GM12864 (cell line): ENCODE measurements around the gene RHOU.

ENCODE experiments used
- DNase-seq: peaks from one replicate; pipeline ENCODE4 v3.0.0-alpha.2; 2011; ENCODE audit warnings: low read depth
- H3K4me3 ChIP-seq: 2 replicates; pipeline ENCODE4 v1.5.1; 2011; ENCODE audit warnings: mild to moderate bottlenecking, low read depth, low read length, control low read depth
- TF ChIP-seq, protein P1 (sequence below): IDR thresholded peaks from 2 replicates; pipeline ENCODE4 v1.5.1; 2011; ENCODE audit warnings: low read depth, mild to moderate bottlenecking, moderate library complexity, low read length, control low read depth, inconsistent platforms; ENCODE audit errors: missing control alignments

The RHOU gene

DNA sequence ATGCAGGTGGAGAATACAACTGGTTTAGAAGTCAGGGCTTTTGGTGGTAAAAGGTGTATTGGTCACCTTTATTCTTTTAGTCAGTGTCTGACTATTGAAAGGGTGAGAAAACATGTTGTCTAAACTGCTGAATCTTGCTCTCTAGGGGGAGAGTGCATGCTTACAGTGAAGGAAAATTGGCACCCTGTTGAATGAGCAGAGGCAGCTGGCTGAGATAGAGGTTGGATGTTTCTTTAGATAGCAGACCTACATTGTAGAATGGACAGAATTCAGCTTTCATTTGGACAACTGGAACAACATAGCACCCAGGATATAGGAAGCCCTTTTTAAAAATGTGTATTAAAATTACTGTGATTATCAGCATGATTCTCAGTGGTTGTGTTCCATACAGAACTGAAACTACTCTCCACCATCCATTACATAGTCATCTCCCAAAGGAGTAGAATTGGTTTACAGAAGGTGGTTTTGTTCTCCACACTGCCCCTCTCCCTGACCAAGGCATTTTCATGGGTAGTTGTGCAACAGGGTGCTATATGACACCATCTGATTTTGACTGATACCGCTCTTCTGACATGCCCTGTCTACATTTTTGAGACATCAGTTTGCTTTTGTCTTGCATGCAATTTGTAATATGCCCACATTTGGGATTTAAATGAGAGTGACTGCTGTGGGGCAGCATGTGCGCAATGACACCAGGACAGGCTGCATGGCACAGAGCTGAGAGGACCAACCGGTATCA is 16.2 kb downstream of the RHOU start:
- TF ChIP-seq, protein P1, sequence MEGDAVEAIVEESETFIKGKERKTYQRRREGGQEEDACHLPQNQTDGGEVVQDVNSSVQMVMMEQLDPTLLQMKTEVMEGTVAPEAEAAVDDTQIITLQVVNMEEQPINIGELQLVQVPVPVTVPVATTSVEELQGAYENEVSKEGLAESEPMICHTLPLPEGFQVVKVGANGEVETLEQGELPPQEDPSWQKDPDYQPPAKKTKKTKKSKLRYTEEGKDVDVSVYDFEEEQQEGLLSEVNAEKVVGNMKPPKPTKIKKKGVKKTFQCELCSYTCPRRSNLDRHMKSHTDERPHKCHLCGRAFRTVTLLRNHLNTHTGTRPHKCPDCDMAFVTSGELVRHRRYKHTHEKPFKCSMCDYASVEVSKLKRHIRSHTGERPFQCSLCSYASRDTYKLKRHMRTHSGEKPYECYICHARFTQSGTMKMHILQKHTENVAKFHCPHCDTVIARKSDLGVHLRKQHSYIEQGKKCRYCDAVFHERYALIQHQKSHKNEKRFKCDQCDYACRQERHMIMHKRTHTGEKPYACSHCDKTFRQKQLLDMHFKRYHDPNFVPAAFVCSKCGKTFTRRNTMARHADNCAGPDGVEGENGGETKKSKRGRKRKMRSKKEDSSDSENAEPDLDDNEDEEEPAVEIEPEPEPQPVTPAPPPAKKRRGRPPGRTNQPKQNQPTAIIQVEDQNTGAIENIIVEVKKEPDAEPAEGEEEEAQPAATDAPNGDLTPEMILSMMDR, result no peak
- no peak overlapping the region for H3K4me3 ChIP-seq
- no peak for DNase-seq

DNA sequence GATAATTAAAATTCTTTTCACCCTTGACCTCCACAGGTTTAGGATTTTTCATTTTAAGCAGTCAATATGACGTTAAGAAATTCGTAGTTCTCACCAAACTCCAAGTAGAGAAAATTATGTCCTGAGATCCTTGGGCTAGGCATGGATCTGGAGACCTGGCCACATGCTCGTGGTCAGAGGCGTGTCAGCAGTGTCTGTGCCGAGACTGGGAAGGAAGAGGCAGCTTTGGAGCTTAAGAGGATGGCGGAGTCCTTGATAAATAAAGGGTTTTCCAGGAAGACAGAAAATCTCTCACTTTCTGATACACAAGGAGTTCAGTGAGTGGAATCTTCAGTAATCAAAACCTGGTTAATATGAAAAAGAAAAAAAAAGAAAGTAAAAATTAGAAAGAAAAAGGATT is 17.0 kb downstream of the RHOU start:
- TF ChIP-seq, protein P1, result no peak
- no peak for DNase-seq
- no peak overlapping the region for H3K4me3 ChIP-seq

DNA sequence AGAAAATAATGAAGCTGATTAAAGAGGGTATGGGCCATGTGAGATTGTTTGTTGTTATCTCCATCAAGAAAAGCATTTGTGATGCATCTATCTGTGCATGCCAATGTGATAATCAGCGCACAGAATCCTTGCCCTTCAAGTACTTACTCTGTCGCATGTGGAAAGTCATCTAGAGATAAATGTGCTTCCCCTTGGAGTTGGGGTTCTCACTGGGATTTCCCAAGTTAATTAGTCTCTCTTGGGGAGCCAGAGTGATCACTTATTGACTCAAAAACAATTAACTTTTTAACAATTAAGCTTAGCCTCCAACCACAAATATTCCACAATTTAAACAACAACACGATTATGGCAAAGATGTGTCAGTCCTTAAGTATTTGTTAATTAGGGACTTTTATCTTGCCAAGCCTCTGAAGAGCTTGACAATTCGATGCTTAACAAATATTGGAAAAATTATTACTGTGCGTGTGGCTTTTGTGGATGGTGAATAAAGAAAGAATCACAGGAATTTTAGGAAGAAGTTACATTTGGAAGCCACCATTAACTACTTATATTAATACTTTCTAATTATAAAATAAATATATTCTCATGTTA is 17.5 kb downstream of the RHOU start:
- TF ChIP-seq, protein P1, result no peak
- H3K4me3 ChIP-seq, result no peak overlapping the region
- DNase-seq, result no peak

DNA sequence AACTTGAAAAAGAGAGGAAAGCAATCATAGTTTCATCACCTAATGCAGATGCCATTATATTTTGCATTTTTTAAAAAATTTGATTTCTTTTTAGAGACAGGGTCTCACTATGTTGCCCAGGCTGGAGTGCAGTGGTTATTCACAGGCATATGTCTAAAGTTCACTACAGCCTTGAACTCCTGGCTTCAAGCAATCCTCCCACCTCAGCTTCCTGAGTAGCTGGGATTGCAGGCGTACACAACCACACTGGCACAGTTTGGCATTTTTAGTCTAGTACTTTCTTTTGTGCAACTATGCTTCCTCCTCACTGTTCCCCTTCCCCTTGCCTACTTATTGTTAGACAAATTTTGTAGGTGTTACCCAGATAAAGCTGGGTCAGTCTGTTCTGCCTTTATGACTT is 18.0 kb downstream of the RHOU start:
- no peak for DNase-seq
- H3K4me3 ChIP-seq, result no peak overlapping the region
- TF ChIP-seq, protein P1, result no peak

DNA sequence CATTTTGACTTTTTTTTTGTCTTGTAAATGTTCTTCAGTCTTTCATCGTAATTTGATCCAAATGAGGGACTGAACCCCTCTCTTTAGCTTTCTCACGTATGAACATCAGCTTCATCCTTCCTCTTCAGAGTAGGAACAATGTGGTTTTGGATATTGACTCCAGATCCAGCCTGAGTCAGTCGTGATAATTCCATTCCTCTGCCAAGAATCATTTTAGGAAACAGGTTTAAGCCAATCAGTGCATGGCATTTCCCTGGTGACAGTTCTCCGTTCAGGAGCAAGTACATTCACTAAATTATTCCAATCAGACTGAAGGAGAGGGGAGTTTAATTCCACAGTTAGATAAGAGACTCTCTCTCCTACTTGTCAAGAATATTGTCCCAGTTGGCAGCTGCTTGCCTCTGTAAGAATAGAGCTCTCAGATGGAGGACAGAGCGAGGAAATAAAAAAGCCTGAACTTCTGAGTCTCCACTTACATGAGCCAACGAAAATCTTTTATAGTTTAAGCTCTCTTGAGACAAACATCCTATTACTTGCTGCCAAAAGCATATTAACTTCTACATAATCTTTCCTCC is 18.6 kb downstream of the RHOU start:
- TF ChIP-seq, protein P1, result no peak
- no peak for DNase-seq
- H3K4me3 ChIP-seq, result no peak overlapping the region

DNA sequence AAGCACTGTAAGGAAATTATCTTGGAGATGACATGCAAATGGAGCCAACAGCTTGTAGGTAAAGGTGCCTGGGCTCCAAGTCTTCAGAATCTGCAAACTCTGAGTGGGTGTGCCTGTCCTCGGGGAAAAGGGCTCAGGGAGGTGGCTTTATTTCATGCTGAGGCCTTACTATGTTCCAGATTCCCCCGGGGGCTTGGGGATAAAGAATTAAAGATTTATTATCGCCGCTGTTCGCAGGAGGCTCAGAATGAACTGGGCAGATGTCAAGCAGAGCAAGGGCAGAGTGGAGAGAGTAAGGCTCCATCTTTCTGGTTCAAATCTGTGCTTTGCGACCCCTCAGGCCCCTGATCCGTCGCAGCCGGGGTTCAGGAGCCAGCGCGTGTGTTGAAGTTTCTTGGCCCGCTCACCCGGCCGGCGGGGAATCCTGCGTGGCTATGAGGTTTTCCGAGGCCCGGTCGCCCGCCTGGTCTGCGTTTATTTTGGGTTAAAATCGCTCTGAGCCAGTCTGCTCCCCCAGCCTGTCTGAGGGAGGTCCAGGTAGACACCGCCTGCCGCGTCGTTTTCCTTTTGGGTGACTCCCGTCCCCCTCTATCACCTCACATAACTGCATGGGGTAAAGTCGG is 19.5 kb downstream of the RHOU start:
- no peak overlapping the region for H3K4me3 ChIP-seq
- TF ChIP-seq, protein P1, result no peak
- DNase-seq, result no peak

DNA sequence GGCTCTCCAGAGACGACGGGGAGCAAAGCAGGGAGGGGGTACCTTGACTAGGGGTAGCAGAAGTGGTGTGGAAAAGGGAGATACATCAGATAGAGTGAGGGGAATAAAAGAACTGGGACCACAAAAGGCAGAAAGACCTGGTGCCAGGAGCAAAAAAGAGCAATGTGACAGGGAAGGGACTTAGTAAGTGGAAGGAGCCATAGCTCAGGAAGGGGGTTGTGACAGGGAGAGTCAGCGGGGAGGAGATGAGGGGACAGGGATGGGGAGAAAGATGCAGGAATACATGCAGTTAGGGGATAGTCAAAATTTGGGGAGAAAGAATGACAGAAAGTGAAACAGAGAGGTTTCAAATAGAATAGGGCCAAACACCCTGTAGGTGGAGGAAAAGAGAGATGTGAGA is 20.5 kb downstream of the RHOU start:
- no peak for DNase-seq
- TF ChIP-seq, protein P1, result no peak
- H3K4me3 ChIP-seq, result no peak overlapping the region
